SK-N-SH treated with all-trans-retinoic acid at 6 μM for 48 hours (cell line): ENCODE results near the gene BECN2.

Experiments
- ATAC-seq: fragments of 200-7000 bp; cut with Tn5 transposase; 3 replicates; pipeline ENCODE4 v1.9.1; 2020; ENCODE audit warnings: mild to moderate bottlenecking, moderate library complexity
- ARNTL ChIP-seq: fragments of 450-650 bp; formaldehyde crosslinking; IDR thresholded peaks from 2 replicates; pipeline ENCODE4 v1.5.0; 2020; ENCODE audit warnings: low read depth, mild to moderate bottlenecking, moderate library complexity, borderline replicate concordance
- BACH2 ChIP-seq: fragments of 250-450 bp; sonication (Bioruptor Pico); IDR thresholded peaks from 2 replicates; pipeline ENCODE4 v1.9.0; 2021; ENCODE audit warnings: mild to moderate bottlenecking, borderline replicate concordance
- CREB5 ChIP-seq: fragments of 250-450 bp; sonication (Bioruptor Pico); IDR thresholded peaks from 2 replicates; pipeline ENCODE4 v1.5.1; 2020; ENCODE audit warnings: low read depth, mild to moderate bottlenecking, moderate library complexity
- CSRNP3 ChIP-seq: fragments of 250-450 bp; sonication (Bioruptor Pico); IDR thresholded peaks from 2 replicates; pipeline ENCODE4 v1.5.1; 2021; ENCODE audit warnings: mild to moderate bottlenecking, moderate library complexity
- ESRRG ChIP-seq: fragments of 250-450 bp; sonication (Bioruptor Pico); IDR thresholded peaks from 2 replicates; pipeline ENCODE4 v1.6.1; 2021; ENCODE audit warnings: mild to moderate bottlenecking
- GLIS3 ChIP-seq: fragments of 250-450 bp; sonication (Bioruptor Pico); IDR thresholded peaks from 2 replicates; pipeline ENCODE4 v1.5.0; 2020; ENCODE audit warnings: mild to moderate bottlenecking, moderate library complexity
- ISL1 ChIP-seq: fragments of 250-450 bp; sonication (Bioruptor Pico); IDR thresholded peaks from 2 replicates; pipeline ENCODE4 v2.1.2; 2022; ENCODE audit warnings: mild to moderate bottlenecking, moderate library complexity
- OSR1 ChIP-seq: fragments of 250-450 bp; sonication (Bioruptor Pico); IDR thresholded peaks from 2 replicates; pipeline ENCODE4 v1.8.0; 2022; ENCODE audit warnings: moderate library complexity, mild to moderate bottlenecking, inconsistent platforms
- POU6F1 ChIP-seq: fragments of 250-450 bp; sonication (Bioruptor Pico); IDR thresholded peaks from 2 replicates; pipeline ENCODE4 v1.8.0; 2021; ENCODE audit warnings: low read depth, mild to moderate bottlenecking, moderate library complexity, borderline replicate concordance
- PPARA ChIP-seq: fragments of 250-450 bp; sonication (Bioruptor Pico); IDR thresholded peaks from 2 replicates; pipeline ENCODE4 v1.5.0; 2020; ENCODE audit warnings: mild to moderate bottlenecking, borderline replicate concordance
- RARB ChIP-seq: fragments of 250-450 bp; sonication (Bioruptor Pico); IDR thresholded peaks from 2 replicates; pipeline ENCODE4 v1.8.0; 2021; ENCODE audit warnings: mild to moderate bottlenecking, moderate library complexity
- SNAI2 ChIP-seq: fragments of 250-450 bp; sonication (Bioruptor Pico); IDR thresholded peaks from 2 replicates; pipeline ENCODE4 v1.5.0; 2020; ENCODE audit warnings: mild to moderate bottlenecking, moderate library complexity
- TOX ChIP-seq: fragments of 250-450 bp; sonication (Bioruptor Pico); IDR thresholded peaks from 2 replicates; pipeline ENCODE4 v1.8.0; 2021; ENCODE audit warnings: mild to moderate bottlenecking, moderate library complexity, borderline replicate concordance
- TSHZ2 ChIP-seq: fragments of 250-450 bp; sonication (Bioruptor Pico); IDR thresholded peaks from 2 replicates; pipeline ENCODE4 v1.5.0; 2020; ENCODE audit warnings: mild to moderate bottlenecking, moderate library complexity
- ZC3H10 ChIP-seq: fragments of 250-450 bp; sonication (Bioruptor Pico); IDR thresholded peaks from 2 replicates; pipeline ENCODE4 v1.5.1; 2021; ENCODE audit warnings: mild to moderate bottlenecking, moderate library complexity
- ZFP3 ChIP-seq: fragments of 250-450 bp; sonication (Bioruptor Pico); IDR thresholded peaks from 2 replicates; pipeline ENCODE4 v1.5.0; 2020; ENCODE audit warnings: mild to moderate bottlenecking, moderate library complexity
- ZFP30 ChIP-seq: fragments of 450-650 bp; formaldehyde crosslinking; IDR thresholded peaks from 2 replicates; pipeline ENCODE4 v1.5.0; 2022; ENCODE audit warnings: mild to moderate bottlenecking, moderate library complexity
- ZNF8 ChIP-seq: fragments of 450-650 bp; formaldehyde crosslinking; IDR thresholded peaks from 2 replicates; pipeline ENCODE4 v1.5.0; 2020; ENCODE audit warnings: mild to moderate bottlenecking, moderate library complexity
- TF ChIP-seq, protein P1 (sequence below): fragments of 250-450 bp; sonication (Bioruptor Pico); IDR thresholded peaks from 2 replicates; pipeline ENCODE4 v1.8.0; 2020; ENCODE audit warnings: mild to moderate bottlenecking, moderate library complexity, borderline replicate concordance

Gene BECN2

GRCh38 chr1:241979071-241979470 lies 21.5 kb downstream of the BECN2 start:
- TF ChIP-seq CSRNP3 (CRISPR knock-in tag) (no peak), ZFP3 (no peak), TSHZ2 (no peak), OSR1 (CRISPR knock-in tag) (no peak), TOX (CRISPR knock-in tag) (no peak), SNAI2 (CRISPR knock-in tag) (no peak)
- ATAC-seq, result no peak

GRCh38 chr1:241979926-241980325 lies 22.4 kb downstream of the BECN2 start:
- no peak for ATAC-seq
- TF ChIP-seq TOX (CRISPR knock-in tag) (no peak), ESRRG (CRISPR knock-in tag) (no peak), OSR1 (CRISPR knock-in tag) (no peak), ZFP30 (CRISPR knock-in tag) (no peak), ARNTL (CRISPR knock-in tag) (no peak), RARB (CRISPR knock-in tag) (no peak), ZNF8 (CRISPR knock-in tag) (no peak), GLIS3 (CRISPR knock-in tag) (no peak), POU6F1 (CRISPR knock-in tag) (no peak), SNAI2 (CRISPR knock-in tag) (no peak), ZC3H10 (CRISPR knock-in tag) (no peak), BACH2 (CRISPR knock-in tag) (no peak), PPARA (CRISPR knock-in tag) (no peak), CREB5 (CRISPR knock-in tag) (no peak), TSHZ2 (no peak), ISL1 (CRISPR knock-in tag) (no peak), CSRNP3 (CRISPR knock-in tag) (no peak)
- TF ChIP-seq, protein P1, sequence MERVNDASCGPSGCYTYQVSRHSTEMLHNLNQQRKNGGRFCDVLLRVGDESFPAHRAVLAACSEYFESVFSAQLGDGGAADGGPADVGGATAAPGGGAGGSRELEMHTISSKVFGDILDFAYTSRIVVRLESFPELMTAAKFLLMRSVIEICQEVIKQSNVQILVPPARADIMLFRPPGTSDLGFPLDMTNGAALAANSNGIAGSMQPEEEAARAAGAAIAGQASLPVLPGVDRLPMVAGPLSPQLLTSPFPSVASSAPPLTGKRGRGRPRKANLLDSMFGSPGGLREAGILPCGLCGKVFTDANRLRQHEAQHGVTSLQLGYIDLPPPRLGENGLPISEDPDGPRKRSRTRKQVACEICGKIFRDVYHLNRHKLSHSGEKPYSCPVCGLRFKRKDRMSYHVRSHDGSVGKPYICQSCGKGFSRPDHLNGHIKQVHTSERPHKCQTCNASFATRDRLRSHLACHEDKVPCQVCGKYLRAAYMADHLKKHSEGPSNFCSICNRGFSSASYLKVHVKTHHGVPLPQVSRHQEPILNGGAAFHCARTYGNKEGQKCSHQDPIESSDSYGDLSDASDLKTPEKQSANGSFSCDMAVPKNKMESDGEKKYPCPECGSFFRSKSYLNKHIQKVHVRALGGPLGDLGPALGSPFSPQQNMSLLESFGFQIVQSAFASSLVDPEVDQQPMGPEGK (CRISPR knock-in tag), result no peak
